Thyroid gland (tissue), 4 donors: ENCODE data around the gene DLX4. TPM values are rescaled to one million over a fixed set of nuclear protein-coding genes. Genes with fewer than 3 reads are reported as not detected.

Source experiments
- DNase-seq, 2 donors: peaks; one replicate each; pipeline ENCODE4 v3.0.0-alpha.2; 2019
- H3K27ac ChIP-seq, 3 donors: fragments of 200-600 bp; sonication (generic); 1 replicate in 2 of 3; 2 replicates in 1 of 3; pipeline ENCODE4 v1.5.1; 2016 to 2019; ENCODE audit warnings: mild to moderate bottlenecking in 1 of 3, moderate library complexity in 1 of 3
- H3K27me3 ChIP-seq: fragments of 200-600 bp; sonication (generic); one replicate; pipeline ENCODE4 v1.5.1; 2019
- H3K36me3 ChIP-seq, 2 donors: fragments of 200-600 bp; sonication (generic); one replicate each; pipeline ENCODE4 v1.5.1; 2016 to 2019
- H3K4me1 ChIP-seq, 2 donors: fragments of 200-600 bp; sonication (generic); one replicate each; pipeline ENCODE4 v1.5.1; 2017 to 2019
- H3K4me3 ChIP-seq, 3 donors: fragments of 200-600 bp; sonication (generic); replicated peaks in 1 of 3; 1 replicate in 2 of 3; 2 replicates in 1 of 3; pipeline ENCODE4 v1.5.1; 2016; ENCODE audit warnings: mild to moderate bottlenecking in 1 of 3
- H3K9me3 ChIP-seq: fragments of 200-600 bp; sonication (generic); one replicate; pipeline ENCODE4 v1.5.1; 2017
- CTCF ChIP-seq, 6 experiments: fragments of 200-600 bp in 3 of 6; fragments of 450-650 bp in 3 of 6; sonication (generic) in 3 of 6; IDR thresholded peaks; one replicate each; pipeline ENCODE4 v1.5.1; 2016 to 2019; ENCODE audit warnings: antibody characterized with exemption in 6 of 6, mild to moderate bottlenecking in 2 of 6, inconsistent platforms in 1 of 6, moderate library complexity in 1 of 6
- POLR2A ChIP-seq, 2 donors: fragments of 450-650 bp; IDR thresholded peaks; one replicate each; pipeline ENCODE4 v1.6.1; 2017; ENCODE audit warnings: antibody characterized with exemption in 2 of 2, mild to moderate bottlenecking in 2 of 2, moderate library complexity in 1 of 2
- WGBS, 2 donors: methylation state at CpG; one replicate each; pipeline ENCODE4 v1.1.5; 2017; 5-methylcytosine and 5-hydroxymethylcytosine counted together
- intact Hi-C: fragments of 100-400 bp; cut with DNase I; formaldehyde crosslinking; loops from one replicate; pipeline ENCODE4 v1.15.1; 2023
- total RNA-seq, 4 donors: library from RNA; depleted of rRNA; stranded (reverse); fragments of >200 nt; gene quantifications; one replicate each; pipeline ENCODE4 v1.2.3, GENCODE V29; 2016

DLX4 gene
- total RNA-seq, 4 donors from 2014 or later, result 0.56 to 1.2 TPM; not detected in 2

- WGBS, 2 donors, result 71 to 75% methylated on average over 4 of the region's 4 CpGs
- Histone ChIP-seq H3K4me3 (no peak overlapping the region), H3K9me3 (no peaks in the 10 kb centered on the region), H3K27ac (no peak overlapping the region), H3K36me3 (no peaks in the 10 kb centered on the region), H3K27me3 (no peaks in the 10 kb centered on the region), H3K4me1 (no peaks in the 10 kb centered on the region)
- intact Hi-C loops, result no loop called here
- TF ChIP-seq POLR2A (IDR thresholded peaks at IDR 0.05), result no peak
- no peak for TF ChIP-seq CTCF (IDR thresholded peaks at IDR 0.05)
- no peak for DNase-seq
Measured at GRCh38 chr17:50003911-50004310, 34.9 kb downstream of the DLX4 start.

- 60 to 86% methylated on average over 2 of the region's 2 CpGs for WGBS, 2 donors
- Histone ChIP-seq H3K27ac (no peak overlapping the region), H3K4me1 (no peaks in the 10 kb centered on the region), H3K36me3 (no peaks in the 10 kb centered on the region), H3K27me3 (no peaks in the 10 kb centered on the region), H3K4me3 (no peak overlapping the region), H3K9me3 (no peaks in the 10 kb centered on the region)
- no peak for DNase-seq
- intact Hi-C loops, result no loop called here
- TF ChIP-seq POLR2A (IDR thresholded peaks at IDR 0.05), result no peak
- TF ChIP-seq CTCF (IDR thresholded peaks at IDR 0.05), result no peak
Measured at GRCh38 chr17:50009282-50009681, 40.3 kb downstream of the DLX4 start.

DNA sequence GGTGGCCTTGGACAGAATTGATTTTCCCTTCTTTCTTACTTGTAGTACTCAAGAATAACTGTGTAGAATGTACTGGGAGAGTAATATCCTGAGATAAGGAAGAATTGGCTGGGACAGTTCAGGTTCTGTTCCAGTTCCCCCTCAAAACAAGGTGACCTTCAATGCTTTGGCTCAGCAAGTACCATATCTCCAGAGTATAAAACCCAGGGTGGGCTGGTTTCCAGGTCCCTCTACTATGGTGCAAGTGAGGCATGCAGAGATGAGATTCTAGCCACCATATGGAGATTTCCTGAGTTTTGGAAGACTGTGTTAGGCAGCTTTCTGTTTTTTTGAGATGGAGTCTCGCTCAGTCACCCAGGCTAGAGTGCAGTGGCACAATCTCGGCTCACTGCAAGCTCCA, 44.1 kb downstream of the DLX4 start:
- no peaks in the 10 kb centered on the region for H3K27me3 ChIP-seq
- H3K4me1 ChIP-seq, result no peaks in the 10 kb centered on the region
- no peaks in the 10 kb centered on the region for H3K36me3 ChIP-seq
- no peak overlapping the region for H3K27ac ChIP-seq
- DNase-seq, result no peak
- intact Hi-C loops, result no loop called here
- no peaks in the 10 kb centered on the region for H3K9me3 ChIP-seq
- TF ChIP-seq POLR2A (IDR thresholded peaks at IDR 0.05) (no peak), CTCF (IDR thresholded peaks at IDR 0.05) (no peak)
- H3K4me3 ChIP-seq, result no peak overlapping the region
- 83 to 93% methylated on average over 2 of the region's 2 CpGs for whole genome bisulfite sequencing, 2 donors

DNA sequence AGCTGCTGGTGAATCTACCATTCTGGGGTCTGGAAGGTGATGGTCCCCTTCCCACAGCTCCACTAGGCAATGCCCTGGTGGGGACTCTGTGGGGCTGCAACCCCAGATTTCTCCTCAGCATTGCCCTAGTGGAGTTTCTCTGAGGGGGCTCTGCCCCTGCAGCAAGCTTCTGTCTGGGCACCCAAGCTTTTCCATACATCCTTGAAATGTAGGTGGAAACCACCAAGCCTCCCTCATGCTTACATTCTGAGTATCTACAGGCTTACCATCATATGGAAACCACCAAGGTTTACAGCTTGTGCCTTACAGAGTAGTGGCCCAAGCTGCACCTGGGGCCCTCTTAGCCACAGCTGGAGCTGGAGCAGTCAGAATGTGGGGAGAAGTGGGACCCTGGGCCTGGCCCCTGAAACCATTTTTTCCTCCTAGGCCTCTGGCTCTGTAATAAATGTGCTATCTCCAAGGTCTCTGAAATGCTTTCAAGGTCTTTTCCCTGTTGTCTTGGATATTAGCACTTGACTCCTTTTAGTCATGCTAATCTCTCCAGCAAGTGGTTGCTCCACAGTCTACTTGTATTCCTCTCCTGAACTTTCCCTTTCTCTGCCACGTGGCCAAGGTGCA, 45.6 kb downstream of the DLX4 start:
- H3K9me3 ChIP-seq, result no peaks in the 10 kb centered on the region
- no peaks in the 10 kb centered on the region for H3K36me3 ChIP-seq
- 52 to 57% methylated on average over 1 of the region's 1 CpG for WGBS, 2 donors
- no peak for DNase-seq
- intact Hi-C loops, result no loop called here
- H3K4me1 ChIP-seq, result peaks cover 5 to 6% of the 10 kb centered on the region in 2 donors
- TF ChIP-seq CTCF (IDR thresholded peaks at IDR 0.05) (no peak), POLR2A (IDR thresholded peaks at IDR 0.05) (no peak)
- no peaks in the 10 kb centered on the region for H3K27me3 ChIP-seq
- H3K27ac ChIP-seq, result no peak overlapping the region
- H3K4me3 ChIP-seq, result no peak overlapping the region

DNA sequence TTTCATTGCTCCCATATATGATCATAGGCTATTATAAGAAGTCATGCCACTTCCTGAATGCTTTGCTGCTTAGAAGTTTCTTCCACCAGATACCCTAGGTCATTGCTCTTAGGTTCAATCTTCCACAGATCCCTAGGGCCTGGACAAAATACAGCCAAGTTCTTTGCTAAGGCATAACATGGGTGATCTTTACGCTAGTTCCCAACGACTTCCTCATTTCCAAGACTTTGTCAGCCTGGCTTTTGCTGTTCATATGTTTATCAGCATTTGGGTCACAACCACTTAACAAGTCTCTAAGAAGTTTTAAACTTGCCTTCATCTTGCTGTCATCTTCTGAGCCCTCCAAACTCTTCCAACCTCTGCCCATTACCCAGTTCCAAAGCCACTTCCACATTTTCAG, 46.2 kb downstream of the DLX4 start:
- Histone ChIP-seq H3K36me3 (no peaks in the 10 kb centered on the region), H3K9me3 (no peaks in the 10 kb centered on the region), H3K27ac (no peak overlapping the region), H3K4me3 (no peak overlapping the region), H3K27me3 (no peaks in the 10 kb centered on the region), H3K4me1 (peaks cover 6 to 7% of the 10 kb centered on the region in 2 donors)
- intact Hi-C loops, result no loop called here
- DNase-seq, result no peak
- TF ChIP-seq POLR2A (IDR thresholded peaks at IDR 0.05) (no peak), CTCF (IDR thresholded peaks at IDR 0.05) (no peak)
- WGBS, 2 donors, result 90 to 95% methylated on average over 2 of the region's 2 CpGs
